ENCODE measurements around the gene NSUN2.
A peak's percentile ranks its signal among the peaks of the same experiment; 100 is the strongest.

Gene NSUN2

GRCh38 chr5:6565492-6565891, 67.4 kb downstream of the NSUN2 start:
- H3K36me3 ChIP-seq (ENCODE audit: control insufficient read depth in 2 of 2, insufficient read depth in 1 of 2, low read length in 2 of 2) = no peaks in the 10 kb centered on the region
- no peaks in the 10 kb centered on the region for H3K4me1 ChIP-seq (ENCODE audit: control insufficient read depth, insufficient read depth, low read length)
- CTCF ChIA-PET = no interaction called here
- TF ChIP-seq SP3 (tag by site-specific recombination; IDR thresholded peaks at IDR 0.05) (no peak), KLF8 (tag by site-specific recombination; IDR thresholded peaks at IDR 0.05) (no peak), MYNN (tag by site-specific recombination; IDR thresholded peaks at IDR 0.05; ENCODE audit: borderline replicate concordance) (no peak), ZNF544 (tag by site-specific recombination; IDR thresholded peaks at IDR 0.05) (no peak), KLF16 (tag by site-specific recombination; IDR thresholded peaks at IDR 0.05) (no peak), ZNF654 (tag by site-specific recombination; IDR thresholded peaks at IDR 0.05; ENCODE audit: low read depth) (no peak), GLIS2 (tag by site-specific recombination; IDR thresholded peaks at IDR 0.05) (no peak), ZNF155 (tag by site-specific recombination; IDR thresholded peaks at IDR 0.05) (no peak), ZNF843 (tag by site-specific recombination; IDR thresholded peaks at IDR 0.05) (no peak), HOXD13 (CRISPR knock-in tag; IDR thresholded peaks at IDR 0.05; ENCODE audit: borderline replicate concordance) (no peak), ZNF174 (tag by site-specific recombination; IDR thresholded peaks at IDR 0.05) (no peak), TRIM28 (IDR thresholded peaks at IDR 0.05; ENCODE audit: borderline replicate concordance, low read length) (no peak), ZNF626 (tag by site-specific recombination; IDR thresholded peaks at IDR 0.05) (no peak), RBAK (tag by site-specific recombination; IDR thresholded peaks at IDR 0.05) (no peak), PRDM10 (tag by site-specific recombination; IDR thresholded peaks at IDR 0.05) (no peak)
- H3K9me3 ChIP-seq (ENCODE audit: control insufficient read depth, insufficient read depth, low read depth, low read length) = no peaks in the 10 kb centered on the region
- POLR2A ChIA-PET = no interaction called here
- H3K4me3 ChIP-seq (ENCODE audit: low read depth, low read length) = no peak overlapping the region
- no peak overlapping the region for H3K27ac ChIP-seq (ENCODE audit: extremely low read depth, low read depth, low read length)

GRCh38 chr5:6557807-6558575, 74.9 kb downstream of the NSUN2 start:
- POLR2A ChIA-PET = no interaction called here
- Histone ChIP-seq H3K4me1 (ENCODE audit: control insufficient read depth, insufficient read depth, low read length) (no peaks in the 10 kb centered on the region), H3K27ac (ENCODE audit: extremely low read depth, low read depth, low read length) (no peak overlapping the region), H3K4me3 (ENCODE audit: low read depth, low read length) (no peak overlapping the region), H3K36me3 (ENCODE audit: control insufficient read depth in 2 of 2, insufficient read depth in 1 of 2, low read length in 2 of 2) (no peaks in the 10 kb centered on the region), H3K9me3 (ENCODE audit: control insufficient read depth, insufficient read depth, low read depth, low read length) (no peaks in the 10 kb centered on the region)
- CTCF ChIA-PET = no interaction called here
- TF ChIP-seq ZNF292 (tag by site-specific recombination; IDR thresholded peaks at IDR 0.05; ENCODE audit: borderline replicate concordance, low read depth) (no peak), ZNF791 (tag by site-specific recombination; IDR thresholded peaks at IDR 0.05) (no peak), ZBTB49 (tag by site-specific recombination; IDR thresholded peaks at IDR 0.05; ENCODE audit: low read depth) (no peak), SETDB1 (IDR thresholded peaks at IDR 0.05; ENCODE audit: insufficient read length, low read length) (peak; percentile 68), TRIM28 (IDR thresholded peaks at IDR 0.05; ENCODE audit: borderline replicate concordance, low read length) (peak; percentile 23; the same call in 1 of the 2 replicates)
